Suprapubic skin (tissue), 4 donors: ENCODE data around the gene ZC3H8. TPM values are rescaled to one million over a fixed set of nuclear protein-coding genes. Genes with fewer than 3 reads are reported as not detected.

Experiments used
- DNase-seq, 2 donors: peaks; one replicate each; pipeline ENCODE4 v3.0.0-alpha.2; 2019; ENCODE audit warnings: low spot score in 2 of 2
- H3K27ac ChIP-seq: fragments of 200-600 bp; sonication (generic); one replicate; pipeline ENCODE4 v1.5.1; 2019
- H3K27me3 ChIP-seq: fragments of 200-600 bp; sonication (generic); one replicate; pipeline ENCODE4 v1.5.1; 2019
- H3K36me3 ChIP-seq: fragments of 200-600 bp; sonication (generic); one replicate; pipeline ENCODE4 v1.5.1; 2019
- H3K4me1 ChIP-seq: fragments of 200-600 bp; sonication (generic); one replicate; pipeline ENCODE4 v1.5.1; 2019
- H3K4me3 ChIP-seq: fragments of 200-600 bp; sonication (generic); one replicate; pipeline ENCODE4 v1.5.1; 2019; ENCODE audit warnings: mild to moderate bottlenecking
- H3K9me3 ChIP-seq: fragments of 200-600 bp; sonication (generic); one replicate; pipeline ENCODE4 v1.5.1; 2019
- CTCF ChIP-seq, 2 donors: fragments of 200-600 bp in 1 of 2; fragments of 450-650 bp in 1 of 2; sonication (generic) in 1 of 2; IDR thresholded peaks; one replicate each; pipeline ENCODE4 v1.5.1; 2016 to 2019; ENCODE audit warnings: antibody characterized with exemption in 2 of 2, mild to moderate bottlenecking in 1 of 2, moderate library complexity in 1 of 2
- EP300 ChIP-seq: sonication (generic); formaldehyde crosslinking; IDR thresholded peaks from one replicate; pipeline ENCODE4 v1.6.1; 2017; ENCODE audit warnings: antibody characterized with exemption
- POLR2A ChIP-seq, 2 donors: fragments of 450-650 bp; IDR thresholded peaks; one replicate each; pipeline ENCODE4 v1.6.1; 2017; ENCODE audit warnings: antibody characterized with exemption in 2 of 2, mild to moderate bottlenecking in 2 of 2, moderate library complexity in 2 of 2
- POLR2AphosphoS5 ChIP-seq, 3 donors: sonication (generic); formaldehyde crosslinking; IDR thresholded peaks; one replicate each; pipeline ENCODE4 v1.6.1; 2017; ENCODE audit warnings: antibody characterized with exemption in 3 of 3
- WGBS: methylation state at CpG from one replicate; pipeline ENCODE4 v1.1.5; 2018; 5-methylcytosine and 5-hydroxymethylcytosine counted together
- total RNA-seq, 4 donors: library from RNA; depleted of rRNA; stranded (reverse); fragments of >200 nt; gene quantifications; one replicate each; pipeline ENCODE4 v1.1.0, GENCODE V29; 2016

ZC3H8 gene
- total RNA-seq, 4 donors from 2014 or later, result 10.1 to 65.9 (median 35.2) TPM

- WGBS, result 93% methylated on average over 3 of the region's 4 CpGs
- no peaks in the 10 kb centered on the region for H3K27me3 ChIP-seq
- peak in 1 of 2 donors; percentile 67 for DNase-seq
These were observed 89.5 kb downstream of the ZC3H8 start for GRCh38 chr2:112165296-112165695.

GRCh38 chr2:112164876-112165275, 90.0 kb downstream of the ZC3H8 start:
- DNase-seq, result peak in 1 of 2 donors; percentile 48
- Histone ChIP-seq H3K4me1 (no peaks in the 10 kb centered on the region), H3K36me3 (no peaks in the 10 kb centered on the region), H3K27me3 (no peaks in the 10 kb centered on the region), H3K9me3 (no peaks in the 10 kb centered on the region), H3K27ac (no peak overlapping the region), H3K4me3 (no peak overlapping the region)
- TF ChIP-seq CTCF (IDR thresholded peaks at IDR 0.05) (no peak), POLR2A (IDR thresholded peaks at IDR 0.05) (no peak), EP300 (no peak), POLR2AphosphoS5 (IDR thresholded peaks at IDR 0.05) (no peak)
- 88% methylated on average over 11 of the region's 11 CpGs for WGBS

More at GRCh38 chr2:112165296-112165695, 89.5 kb downstream of the ZC3H8 start:
- H3K9me3 ChIP-seq, result no peaks in the 10 kb centered on the region
- H3K4me1 ChIP-seq, result no peaks in the 10 kb centered on the region
- H3K36me3 ChIP-seq, result no peaks in the 10 kb centered on the region
- no peak overlapping the region for H3K27ac ChIP-seq
- TF ChIP-seq POLR2AphosphoS5 (IDR thresholded peaks at IDR 0.05) (no peak), POLR2A (IDR thresholded peaks at IDR 0.05) (no peak), EP300 (no peak), CTCF (IDR thresholded peaks at IDR 0.05) (no peak)
- H3K4me3 ChIP-seq, result no peak overlapping the region

- TF ChIP-seq EP300 (no peak), CTCF (IDR thresholded peaks at IDR 0.05) (no peak), POLR2A (IDR thresholded peaks at IDR 0.05) (no peak), POLR2AphosphoS5 (IDR thresholded peaks at IDR 0.05) (no peak)
- DNase-seq, result peak in 1 of 2 donors; percentile 24
- no peaks in the 10 kb centered on the region for H3K27me3 ChIP-seq
- H3K36me3 ChIP-seq, result no peaks in the 10 kb centered on the region
- no peaks in the 10 kb centered on the region for H3K9me3 ChIP-seq
- H3K27ac ChIP-seq, result no peak overlapping the region
- WGBS, result 88% methylated on average over 9 of the region's 9 CpGs
- H3K4me1 ChIP-seq, result no peaks in the 10 kb centered on the region
- H3K4me3 ChIP-seq, result no peak overlapping the region
These were observed 91.3 kb downstream of the ZC3H8 start for GRCh38 chr2:112163541-112163981.

GRCh38 chr2:112162956-112163355, 91.9 kb downstream of the ZC3H8 start:
- WGBS, result 95% methylated on average over 11 of the region's 11 CpGs
- H3K4me3 ChIP-seq, result no peak overlapping the region
- H3K9me3 ChIP-seq, result no peaks in the 10 kb centered on the region
- TF ChIP-seq EP300 (no peak), POLR2AphosphoS5 (IDR thresholded peaks at IDR 0.05) (no peak), POLR2A (IDR thresholded peaks at IDR 0.05) (no peak), CTCF (IDR thresholded peaks at IDR 0.05) (no peak)
- DNase-seq, result peak in 1 of 2 donors; percentile 72
- no peaks in the 10 kb centered on the region for H3K27me3 ChIP-seq
- no peak overlapping the region for H3K27ac ChIP-seq
- H3K36me3 ChIP-seq, result no peaks in the 10 kb centered on the region
- H3K4me1 ChIP-seq, result no peaks in the 10 kb centered on the region

- Histone ChIP-seq H3K27ac (no peak overlapping the region), H3K9me3 (no peaks in the 10 kb centered on the region), H3K4me3 (no peak overlapping the region), H3K36me3 (no peaks in the 10 kb centered on the region), H3K27me3 (no peaks in the 10 kb centered on the region), H3K4me1 (no peaks in the 10 kb centered on the region)
- peak in 1 of 2 donors; percentile 16 for DNase-seq
- 93% methylated on average over 6 of the region's 6 CpGs for WGBS
- no peak for TF ChIP-seq EP300
- no peak for TF ChIP-seq CTCF (IDR thresholded peaks at IDR 0.05)
- TF ChIP-seq POLR2AphosphoS5 (IDR thresholded peaks at IDR 0.05), result no peak
- TF ChIP-seq POLR2A (IDR thresholded peaks at IDR 0.05), result no peak
These were observed 92.5 kb downstream of the ZC3H8 start for GRCh38 chr2:112162341-112162740.

Other genes starting within 250 kb of the ZC3H8 start
- 10 to 100 TPM; 20.8 to 31.4 (median 26.5) TPM for gene TMEM87B, start 199.8 kb downstream of the ZC3H8 start, total RNA-seq
- gene FBLN7, start 116.7 kb downstream of the ZC3H8 start, total RNA-seq, result 1 to 10 TPM; 2.5 to 5.8 (median 4.0) TPM
- gene ZC3H6, start 20.6 kb upstream of the ZC3H8 start, total RNA-seq, result 10 to 100 TPM; 10.3 to 38.5 (median 14.3) TPM
- gene RGPD8, start 178.6 kb upstream of the ZC3H8 start, total RNA-seq, result 10 to 100 TPM; 12.1 to 69.9 (median 19.1) TPM
- gene TTL, start 227.1 kb upstream of the ZC3H8 start, total RNA-seq, result 10 to 100 TPM; 25.9 to 43.7 (median 32.0) TPM